Lung (tissue), 12 donors: Measurements from ENCODE around the gene NKIRAS1. TPM values are rescaled to one million over a fixed set of nuclear protein-coding genes. Genes with fewer than 3 reads are reported as not detected.
"Not testable (repeated sequence)": the region's sequence is repeated elsewhere in the genome, so short reads cannot be mapped to it uniquely, and the experiment has no call there.

ENCODE experiments used
- ATAC-seq: fragments of 200-7000 bp; cut with Tn5 transposase; one replicate; pipeline ENCODE4 v1.9.1; 2020; ENCODE audit warnings: moderate number of reproducible peaks; ENCODE audit not compliant: insufficient read depth, low FRiP score
- DNase-seq, 3 donors: peaks; one replicate each; pipeline ENCODE4 v3.0.0-alpha.2; 2013 to 2017
- H3K27ac ChIP-seq, 2 donors: one replicate each; pipeline ENCODE4 v1.5.1; 2013; ENCODE audit warnings: mild to moderate bottlenecking in 2 of 2, moderate library complexity in 2 of 2, control low read depth in 1 of 2, inconsistent platforms in 1 of 2, low read depth in 1 of 2, low read length in 1 of 2
- H3K27me3 ChIP-seq, 3 donors: one replicate each; pipeline ENCODE4 v1.5.1; 2013; ENCODE audit warnings: low read length in 2 of 3; ENCODE audit not compliant: control insufficient read depth in 3 of 3, insufficient read depth in 3 of 3
- H3K36me3 ChIP-seq, 4 donors: one replicate each; pipeline ENCODE4 v1.5.1; 2013; ENCODE audit warnings: low read length in 4 of 4, mild to moderate bottlenecking in 1 of 4, moderate library complexity in 1 of 4; ENCODE audit not compliant: control insufficient read depth in 4 of 4, insufficient read depth in 4 of 4
- H3K4me1 ChIP-seq, 5 donors: one replicate each; pipeline ENCODE4 v1.5.1; 2013; ENCODE audit warnings: low read length in 5 of 5, mild to moderate bottlenecking in 2 of 5, moderate library complexity in 1 of 5; ENCODE audit not compliant: control insufficient read depth in 5 of 5, insufficient read depth in 5 of 5
- H3K4me3 ChIP-seq: one replicate; pipeline ENCODE4 v1.5.1; 2013; ENCODE audit warnings: mild to moderate bottlenecking, control low read depth, moderate library complexity
- H3K9ac ChIP-seq, 2 donors: one replicate each; pipeline ENCODE4 v1.5.1; 2013; ENCODE audit warnings: low read length in 2 of 2, control low read depth in 1 of 2; ENCODE audit not compliant: insufficient read depth in 1 of 2
- H3K9me3 ChIP-seq, 4 donors: one replicate each; pipeline ENCODE4 v1.5.1; 2013; ENCODE audit warnings: low read length in 3 of 4, mild to moderate bottlenecking in 1 of 4, moderate library complexity in 1 of 4; ENCODE audit not compliant: control insufficient read depth in 4 of 4, insufficient read depth in 3 of 4
- CTCF ChIP-seq: IDR thresholded peaks from 2 replicates; pipeline ENCODE4 v1.5.1; 2012; ENCODE audit warnings: mild to moderate bottlenecking; ENCODE audit errors: control extremely low read depth, extremely low read depth
- WGBS, 2 donors: extraction: QIAGEN DNeasy Blood & Tissue Kit; methylation state at CpG; one replicate each; pipeline ENCODE4 v1.1.7; 2013; 5-methylcytosine and 5-hydroxymethylcytosine counted together
- polyA plus RNA-seq, 2 donors: library from polyadenylated mRNA; stranded (reverse); fragments of 200-250 nt; gene quantifications; one replicate each; pipeline ENCODE4 v1.2.1, GENCODE V29; 2013
- total RNA-seq, 2 donors: library from RNA; depleted of rRNA in 1 of 2; stranded (reverse); fragments of >200 nt in 1 of 2; gene quantifications; one replicate each; pipeline ENCODE4 v1.2.1, GENCODE V29; 2014 to 2021
- donor health status: control.
- donor health status: control.
- donor health status: Bipolar disorder and iron deficiency.
- donor health status: healthy.
- donor health status: DM: yes; HTN: yes; CAD: no.

Gene NKIRAS1
- total and polyA plus RNA-seq, 4 donors: 6.7 to 17.1 (median 9.1) TPM

- no peak overlapping the region for H3K4me3 ChIP-seq
- WGBS, 2 donors: 96 to 100% methylated on average over 1 to 2 of the region's 3 CpGs
- no peak overlapping the region for H3K9ac ChIP-seq
- DNase-seq (no peak), ATAC-seq (no peak)
- H3K27ac ChIP-seq: no peak overlapping the region
- H3K4me1 ChIP-seq: peaks cover 2 to 39% (median 12%) of the 10 kb centered on the region in 5 donors
- no peak for TF ChIP-seq CTCF
- H3K36me3 ChIP-seq: no peaks in the 10 kb centered on the region
- H3K27me3 ChIP-seq: no peaks in the 10 kb centered on the region
- no peaks in the 10 kb centered on the region for H3K9me3 ChIP-seq
Measured at GRCh38 chr3:23872330-23872729, 44.5 kb downstream of the NKIRAS1 start.

- DNase-seq, H3K4me3 ChIP-seq, H3K27me3 ChIP-seq, H3K9ac ChIP-seq, H3K27ac ChIP-seq, H3K9me3 ChIP-seq, H3K36me3 ChIP-seq, ATAC-seq: not testable (repeated sequence)
- H3K4me1 ChIP-seq: peaks cover 2 to 33% (median 13%) of the 10 kb centered on the region in 5 donors
- WGBS, 2 donors: 95 to 96% methylated on average over 16 to 34 of the region's 34 CpGs
Measured at GRCh38 chr3:23871361-23871760, 45.4 kb downstream of the NKIRAS1 start.

- H3K36me3 ChIP-seq, H3K4me3 ChIP-seq, H3K9me3 ChIP-seq, ATAC-seq, H3K27me3 ChIP-seq, H3K9ac ChIP-seq, DNase-seq, H3K27ac ChIP-seq: not testable (repeated sequence)
- WGBS, 2 donors: 95 to 100% methylated on average over 1 of the region's 5 CpGs
- H3K4me1 ChIP-seq: peaks cover 8 to 35% (median 20%) of the 10 kb centered on the region in 5 donors
Measured at GRCh38 chr3:23870663-23871043, 46.1 kb downstream of the NKIRAS1 start.

- no peak overlapping the region for H3K4me3 ChIP-seq
- H3K9me3 ChIP-seq: no peaks in the 10 kb centered on the region
- no peaks in the 10 kb centered on the region for H3K27me3 ChIP-seq
- TF ChIP-seq CTCF: no peak
- no peak overlapping the region for H3K9ac ChIP-seq
- H3K36me3 ChIP-seq: no peaks in the 10 kb centered on the region
- peak overlapping the region in 1 of 2 donors; percentile 41 for H3K27ac ChIP-seq
- 89 to 92% methylated on average over 4 of the region's 4 CpGs for WGBS, 2 donors
- ATAC-seq (no peak), DNase-seq (peak in 2 of 3 donors; percentile 41 to 60)
- H3K4me1 ChIP-seq: peaks cover 13 to 40% (median 25%) of the 10 kb centered on the region in 5 donors
Measured at GRCh38 chr3:23869977-23870662, 46.7 kb downstream of the NKIRAS1 start.
